Posterior cingulate gyrus (tissue), 11 donors: ENCODE results near the gene HRH1.
"Not testable (repeated sequence)": the region's sequence is repeated elsewhere in the genome, so short reads cannot be mapped to it uniquely, and the experiment has no call there.

Source experiments
- DNase-seq, 10 donors: peaks; one replicate each; pipeline versions ENCODE4 v3.0.0 to v3.0.0-alpha.2; 2020 to 2021; ENCODE audit warnings: mixed read lengths in 3 of 10
- intact Hi-C: fragments of 100-400 bp; cut with DNase I; formaldehyde crosslinking; loops from one replicate; pipeline ENCODE4 v1.15.1; 2023

HRH1 gene

DNA sequence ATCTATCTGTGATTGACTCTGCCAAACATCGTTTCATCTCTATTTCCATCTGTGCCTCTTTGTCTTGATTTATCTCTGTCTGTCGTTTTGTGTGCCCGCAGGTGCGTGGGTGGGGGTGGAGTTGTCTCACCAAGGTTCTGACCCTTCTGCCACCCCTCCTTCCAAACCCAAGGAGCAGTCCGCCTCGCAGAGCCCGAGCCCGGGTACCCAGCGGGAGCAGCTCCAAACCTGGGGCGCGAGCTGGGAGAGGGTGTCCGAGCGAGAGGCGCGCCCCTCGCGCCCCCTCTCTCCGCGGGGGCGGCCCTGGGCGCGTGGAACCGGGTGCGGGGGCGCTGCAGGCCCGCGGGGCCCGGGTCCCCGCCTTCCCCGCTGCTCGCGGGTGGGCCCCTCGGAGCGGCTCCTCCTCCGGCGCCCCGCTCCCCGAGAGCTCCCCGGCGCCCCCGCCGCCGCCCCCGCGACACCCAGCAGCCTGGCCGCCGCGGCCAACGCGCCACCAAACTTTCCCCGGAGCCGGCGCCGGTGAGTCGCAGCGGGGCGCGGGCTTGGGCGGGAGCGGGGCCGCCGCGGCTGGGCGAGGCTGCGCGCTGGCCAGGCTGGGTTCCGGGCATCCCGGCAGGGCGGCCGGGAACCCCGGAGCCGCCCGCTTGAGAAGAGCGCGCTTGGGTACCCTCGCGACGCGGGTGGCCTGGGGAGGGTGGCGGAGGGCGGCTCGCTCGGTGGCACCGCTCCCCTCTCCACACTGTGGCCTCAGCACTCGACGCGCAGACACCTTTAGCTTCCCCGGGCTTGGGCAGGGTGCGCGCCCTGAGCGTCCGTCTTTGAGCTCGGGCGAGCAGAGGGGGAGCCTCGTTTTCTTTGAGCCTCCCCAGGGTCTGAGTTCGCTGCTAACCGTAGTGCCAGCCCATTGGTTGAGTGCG, at the start of gene HRH1:
Gene HRH1 (plus strand): TSS at position 458 of the 917 bp plus-strand sequence. CDS start 104,545 bp downstream, outside the sequence.
- DNase-seq = peak in 4 of 10 donors; percentile 28 to 86 (median 78)
- intact Hi-C loops = loop anchor here (5.0 kb wide), 1 partner anchor 178 kb away; no protein-coding TSS in a partner anchor

GRCh38 chr3:11113316-11113715, 41.0 kb upstream of the HRH1 start:
- DNase-seq, intact Hi-C loops: not testable (repeated sequence)

GRCh38 chr3:11115548-11115947, 38.7 kb upstream of the HRH1 start:
- intact Hi-C loops = no loop called here
- DNase-seq = no peak

GRCh38 chr3:11116336-11117059, 37.8 kb upstream of the HRH1 start:
- peak in 3 of 10 donors; percentile 48 to 89 (median 88) for DNase-seq
- intact Hi-C loops = no loop called here

DNA sequence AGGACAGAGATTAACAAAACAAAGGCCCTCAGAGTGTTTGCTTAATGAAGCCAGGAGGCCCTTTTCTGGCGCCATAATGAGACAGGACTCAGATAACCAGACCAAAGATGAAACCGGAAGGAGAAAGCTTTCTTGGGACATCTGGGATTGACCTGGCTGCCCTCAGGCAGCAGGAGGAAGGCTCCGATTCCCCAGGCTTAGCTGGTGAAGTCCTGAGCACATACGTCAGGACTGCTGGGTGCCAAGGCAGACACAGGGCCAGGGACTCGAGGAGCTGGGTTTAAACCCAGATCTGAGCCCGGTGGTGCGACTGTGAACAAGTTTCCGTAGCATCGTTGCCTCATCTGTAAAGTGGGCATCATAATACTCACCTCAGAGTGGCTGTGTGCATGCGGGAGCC, 36.7 kb upstream of the HRH1 start:
- DNase-seq = no peak
- intact Hi-C loops = no loop called here

- intact Hi-C loops = no loop called here
- DNase-seq = no peak
Measured at GRCh38 chr3:11118181-11118682, 36.1 kb upstream of the HRH1 start.

DNA sequence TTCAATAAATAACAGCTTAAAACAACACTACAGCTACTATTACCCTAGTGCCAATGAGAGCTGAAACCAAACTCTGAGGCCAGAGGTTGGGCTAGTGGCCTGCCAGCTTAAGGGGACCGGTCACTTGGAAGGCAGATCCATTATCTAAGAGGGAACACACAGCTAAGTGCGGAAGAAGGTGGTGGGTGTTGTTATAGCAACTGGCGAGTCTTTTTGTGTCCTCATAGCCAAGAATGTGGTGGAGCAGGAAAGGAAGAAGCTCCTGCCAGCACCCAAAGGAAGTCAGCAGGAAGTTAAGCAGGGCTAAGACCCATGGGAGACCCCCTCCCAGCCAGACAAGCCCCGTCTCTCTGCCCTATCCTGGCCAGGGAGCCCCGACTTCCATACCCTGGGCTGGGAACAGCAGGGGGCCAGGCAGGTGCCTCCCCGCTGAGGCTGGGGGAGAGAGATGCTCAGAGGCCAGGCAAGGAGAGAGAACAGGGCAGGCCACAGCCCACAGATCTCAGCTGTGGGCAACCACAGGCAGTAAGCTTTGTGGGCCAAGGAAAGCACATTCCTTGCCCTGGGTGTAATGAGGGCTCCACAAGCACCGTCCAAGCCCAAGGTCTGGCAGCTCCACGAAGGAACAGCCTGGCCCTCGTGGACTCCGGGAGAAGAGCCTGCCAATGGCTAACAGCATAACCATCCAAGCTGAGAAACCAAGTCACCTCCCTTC, 34.0 kb upstream of the HRH1 start:
- intact Hi-C loops = no loop called here
- DNase-seq = no peak

- intact Hi-C loops = no loop called here
- no peak for DNase-seq
Measured at GRCh38 chr3:11126653-11127052, 27.6 kb upstream of the HRH1 start.

GRCh38 chr3:11128682-11129632, 25.3 kb upstream of the HRH1 start:
- intact Hi-C loops = no loop called here
- no peak for DNase-seq

DNA sequence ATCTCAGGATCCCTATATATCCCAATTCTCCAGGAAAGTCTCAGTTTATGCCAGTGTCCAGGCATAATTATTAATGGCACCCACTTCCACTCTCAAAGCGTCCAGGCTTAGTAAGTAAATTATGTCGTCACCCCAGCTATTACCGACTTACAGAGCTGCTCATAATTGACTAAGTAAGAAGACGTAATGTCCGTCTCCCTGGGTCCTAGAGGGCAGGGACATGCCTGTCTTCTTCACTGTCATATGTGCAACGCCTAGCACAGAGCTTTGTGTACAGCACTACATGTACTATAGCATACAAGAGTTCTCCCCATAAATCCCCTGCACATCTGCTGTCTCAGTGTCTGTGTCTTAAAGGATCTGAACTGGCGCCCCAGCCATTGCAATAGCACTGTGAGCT, 23.9 kb upstream of the HRH1 start:
- intact Hi-C loops = no loop called here
- DNase-seq = no peak

DNA sequence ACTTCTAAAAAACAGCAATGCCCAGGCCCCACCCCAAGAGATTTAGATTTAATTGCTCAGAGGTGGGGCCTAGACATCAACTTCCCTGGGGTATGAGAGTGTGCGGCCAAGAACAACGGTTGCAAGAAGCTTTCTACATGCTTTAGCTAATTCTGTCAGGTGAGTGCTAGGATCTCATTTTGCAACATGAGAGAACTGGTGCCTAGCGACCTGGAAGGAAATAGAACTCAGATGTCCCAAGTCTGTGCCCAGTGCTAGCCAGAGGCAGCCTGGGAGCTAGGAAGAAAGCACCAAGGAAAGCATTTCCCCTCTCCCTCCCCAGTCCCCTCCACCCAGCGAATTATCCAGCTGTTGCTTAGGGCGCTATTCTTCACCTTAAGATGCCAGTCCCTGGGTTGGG, 22.9 kb upstream of the HRH1 start:
- no peak for DNase-seq
- intact Hi-C loops = no loop called here

DNA sequence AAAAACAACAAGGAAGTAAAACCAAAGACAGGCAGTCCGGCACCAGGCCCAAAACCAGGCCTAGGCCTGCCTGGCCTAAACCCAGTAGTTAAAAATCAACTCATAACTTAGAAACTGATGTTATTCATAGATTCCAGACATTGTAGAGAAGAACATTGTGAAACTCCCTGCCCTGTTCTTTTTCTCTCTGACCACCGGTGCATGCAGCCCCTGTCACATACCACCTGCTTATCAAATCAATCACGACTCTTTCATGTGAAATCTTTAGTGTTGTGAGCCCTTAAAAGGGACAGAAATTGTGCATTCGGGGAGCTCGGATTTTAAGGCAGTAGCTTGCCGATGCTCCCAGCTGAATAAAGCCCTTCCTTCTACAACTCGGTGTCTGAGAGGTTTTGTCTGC, 22.4 kb upstream of the HRH1 start:
- intact Hi-C loops, DNase-seq: not testable (repeated sequence)

- DNase-seq = no peak
- intact Hi-C loops = no loop called here
Measured at GRCh38 chr3:11132861-11133260, 21.4 kb upstream of the HRH1 start.

GRCh38 chr3:11134794-11135193, 19.5 kb upstream of the HRH1 start:
- intact Hi-C loops = no loop called here
- no peak for DNase-seq

DNA sequence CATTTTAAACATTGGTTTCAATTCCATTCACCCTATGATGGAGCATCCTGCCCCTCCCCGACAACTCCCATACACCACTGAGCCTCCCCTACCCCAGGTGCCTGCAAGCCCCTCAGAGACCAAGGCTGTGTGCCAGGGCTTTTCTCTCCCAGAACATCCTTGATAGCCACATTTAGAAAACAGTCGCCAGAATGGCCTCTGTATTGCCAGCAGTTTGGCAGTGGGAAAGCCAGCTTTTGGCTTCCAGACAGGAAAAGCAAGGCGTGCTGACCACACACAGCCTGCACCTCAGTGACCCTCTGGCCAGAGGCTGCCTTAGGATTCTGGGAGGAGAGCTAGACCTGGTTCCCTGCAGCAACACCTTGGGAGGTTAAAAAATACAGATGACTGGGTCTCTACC, 18.2 kb upstream of the HRH1 start:
- no peak for DNase-seq
- intact Hi-C loops = no loop called here

- peak in 8 of 10 donors; percentile 37 to 95 (median 65) for DNase-seq
- intact Hi-C loops = no loop called here
Measured at GRCh38 chr3:11136830-11137626, 17.3 kb upstream of the HRH1 start.

DNA sequence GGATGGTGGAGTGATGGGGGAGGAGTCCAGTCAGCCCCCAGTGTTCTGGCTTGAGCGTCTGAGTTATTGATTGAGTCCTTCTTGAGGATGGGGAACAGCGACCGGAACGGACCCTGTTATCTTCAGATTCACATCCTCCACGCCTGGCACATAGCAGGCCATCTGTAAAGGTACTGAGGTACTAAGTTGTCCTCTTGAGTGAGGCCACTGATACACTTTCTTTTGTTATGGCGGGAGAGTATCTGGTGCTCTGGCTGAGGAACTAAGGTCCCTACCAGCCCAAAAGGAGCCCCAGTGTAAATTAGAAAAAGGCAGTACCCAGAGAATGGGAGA, 16.7 kb upstream of the HRH1 start:
- no peak for DNase-seq
- intact Hi-C loops = no loop called here

GRCh38 chr3:11138371-11138770, 15.9 kb upstream of the HRH1 start:
- intact Hi-C loops = no loop called here
- no peak for DNase-seq
